Endodermal cell (in vitro differentiated cells): ENCODE measurements around the gene NAV2. TPM values are rescaled to one million over a fixed set of nuclear protein-coding genes. Genes with fewer than 3 reads are reported as not detected.

ENCODE experiments used
- DNase-seq: peaks from one replicate; pipeline ENCODE4 v3.0.0-alpha.2; 2017
- H3K27ac ChIP-seq: 2 replicates; pipeline ENCODE4 v1.5.1; 2013; ENCODE audit warnings: mild to moderate bottlenecking, low read depth, low read length, moderate library complexity
- H3K27me3 ChIP-seq: 2 replicates; pipeline ENCODE4 v1.6.1; 2013; ENCODE audit warnings: mild to moderate bottlenecking, low read length, moderate library complexity; ENCODE audit not compliant: insufficient read depth, control insufficient read depth, poor library complexity, severe bottlenecking
- H3K36me3 ChIP-seq: 2 replicates; pipeline ENCODE4 v1.7.0; 2013; ENCODE audit warnings: mild to moderate bottlenecking, low read length, moderate library complexity; ENCODE audit not compliant: control insufficient read depth, insufficient read depth
- H3K4me1 ChIP-seq: one replicate; pipeline ENCODE4 v1.7.0; 2013; ENCODE audit warnings: low read length; ENCODE audit not compliant: control insufficient read depth, insufficient read depth
- H3K4me3 ChIP-seq: 2 replicates; pipeline ENCODE4 v1.5.1; 2013; ENCODE audit warnings: mild to moderate bottlenecking, low read length, moderate library complexity
- H3K9ac ChIP-seq: 2 replicates; pipeline ENCODE4 v1.6.1; 2013; ENCODE audit warnings: mild to moderate bottlenecking, low read length, moderate library complexity; ENCODE audit not compliant: poor library complexity, severe bottlenecking; ENCODE audit errors: extremely low read depth
- H3K9me3 ChIP-seq: 2 replicates; pipeline ENCODE4 v1.6.1; 2013; ENCODE audit warnings: mild to moderate bottlenecking, low read length, moderate library complexity; ENCODE audit not compliant: control insufficient read depth
- H3K27ac Mint-ChIP-seq: 2 replicates; pipeline ENCODE4 v1.8.0; 2020; ENCODE audit warnings: mixed read lengths
- H3K27me3 Mint-ChIP-seq: 2 replicates; pipeline ENCODE4 v1.8.0; 2021; ENCODE audit warnings: mild to moderate bottlenecking, mixed read lengths; ENCODE audit not compliant: insufficient read depth
- H3K36me3 Mint-ChIP-seq: 2 replicates; pipeline ENCODE4 v1.8.0; 2020; ENCODE audit warnings: low read depth, mixed read lengths
- H3K4me1 Mint-ChIP-seq: 2 replicates; pipeline ENCODE4 v1.8.0; 2020; ENCODE audit warnings: mixed read lengths
- H3K4me3 Mint-ChIP-seq: 2 replicates; pipeline ENCODE4 v1.8.0; 2020; ENCODE audit warnings: mild to moderate bottlenecking, moderate library complexity, mixed read lengths
- H3K9me3 Mint-ChIP-seq: 2 replicates; pipeline ENCODE4 v1.8.0; 2020; ENCODE audit warnings: mild to moderate bottlenecking, mixed read lengths
- CTCF ChIP-seq: fragments of 200-600 bp; sonication (generic); conservative IDR thresholded peaks from 2 replicates; pipeline ENCODE4 v1.5.0; 2021; ENCODE audit warnings: antibody characterized with exemption, mild to moderate bottlenecking
- WGBS, 2 experiments: methylation state at CpG; one replicate each; pipeline versions ENCODE4 v1.1.5 to v1.1.7; 2013; ENCODE audit warnings: missing lambda C conversion rate in 2 of 2, mixed read lengths in 1 of 2; ENCODE audit not compliant: insufficient coverage in 1 of 2, insufficient read length in 1 of 2; 5-methylcytosine and 5-hydroxymethylcytosine counted together
- total RNA-seq, 2 donors: library from RNA; stranded (reverse); fragmentation: NEBNext Ultra II Directional in 1 of 2; extraction: Animal tissue kit (Norgen Biotek cat#: 25700) in 1 of 2; gene quantifications; 2 replicates in 1 of 2; 3 replicates in 1 of 2; pipeline ENCODE4 v1.2.1, GENCODE V29; 2021

The NAV2 gene
- total RNA-seq, 2 donors from 2014 or later: 37.1 to 42.4 TPM

- TF ChIP-seq CTCF: no peak
- Mint-ChIP-seq H3K4me3 (no peak overlapping the region), H3K9me3 (peaks cover 2% of the 10 kb centered on the region), H3K36me3 (no peaks in the 10 kb centered on the region), H3K27ac (peak overlapping the region; percentile 31), H3K4me1 (peaks cover 41% of the 10 kb centered on the region), H3K27me3 (no peaks in the 10 kb centered on the region)
- no peaks in the 10 kb centered on the region for H3K9me3 ChIP-seq
- H3K27ac ChIP-seq: no peak overlapping the region
- H3K4me1 ChIP-seq: no peaks in the 10 kb centered on the region
- H3K36me3 ChIP-seq: no peaks in the 10 kb centered on the region
- H3K27me3 ChIP-seq: no peaks in the 10 kb centered on the region
- DNase-seq: no peak
- 96% methylated on average over 1 of the region's 1 CpG; no CpG with 5 or more reads in 1 of the 2 experiments for WGBS, 2 experiments
- no peak overlapping the region for H3K4me3 ChIP-seq
- no peak overlapping the region for H3K9ac ChIP-seq
These were observed 107.5 kb downstream of the NAV2 start for GRCh38 chr11:19820100-19820499.

GRCh38 chr11:19821412-19821875 lies 108.8 kb downstream of the NAV2 start:
- no peak overlapping the region for H3K27ac Mint-ChIP-seq
- Histone ChIP-seq H3K4me3 (no peak overlapping the region), H3K9me3 (no peaks in the 10 kb centered on the region), H3K4me1 (no peaks in the 10 kb centered on the region), H3K36me3 (no peaks in the 10 kb centered on the region), H3K9ac (no peak overlapping the region), H3K27me3 (no peaks in the 10 kb centered on the region), H3K27ac (no peak overlapping the region)
- peaks cover 34% of the 10 kb centered on the region for H3K4me1 Mint-ChIP-seq
- H3K36me3 Mint-ChIP-seq: no peaks in the 10 kb centered on the region
- DNase-seq: no peak
- H3K9me3 Mint-ChIP-seq: peaks cover 2% of the 10 kb centered on the region
- no peak for TF ChIP-seq CTCF
- H3K27me3 Mint-ChIP-seq: no peaks in the 10 kb centered on the region
- 92% methylated on average over 1 of the region's 1 CpG; no CpG with 5 or more reads in 1 of the 2 experiments for WGBS, 2 experiments
- no peak overlapping the region for H3K4me3 Mint-ChIP-seq

- DNase-seq: no peak
These were observed 109.4 kb downstream of the NAV2 start for GRCh38 chr11:19821993-19822392.

More at GRCh38 chr11:19821993-19822392, 109.4 kb downstream of the NAV2 start:
- H3K36me3 Mint-ChIP-seq: no peaks in the 10 kb centered on the region
- peaks cover 2% of the 10 kb centered on the region for H3K9me3 Mint-ChIP-seq
- 84 to 93% methylated on average over 2 to 3 of the region's 3 CpGs for WGBS, 2 experiments
- H3K9ac ChIP-seq: no peak overlapping the region
- no peaks in the 10 kb centered on the region for H3K27me3 Mint-ChIP-seq
- H3K27ac ChIP-seq: no peak overlapping the region
- H3K4me1 Mint-ChIP-seq: peaks cover 30% of the 10 kb centered on the region
- no peak for TF ChIP-seq CTCF
- no peak overlapping the region for H3K27ac Mint-ChIP-seq
- no peaks in the 10 kb centered on the region for H3K4me1 ChIP-seq
- H3K36me3 ChIP-seq: no peaks in the 10 kb centered on the region
- no peak overlapping the region for H3K4me3 Mint-ChIP-seq
- H3K9me3 ChIP-seq: no peaks in the 10 kb centered on the region
- no peak overlapping the region for H3K4me3 ChIP-seq
- no peaks in the 10 kb centered on the region for H3K27me3 ChIP-seq
